HCT116 (cell line): ENCODE data around the gene SMIM14. TPM values are rescaled to one million over a fixed set of nuclear protein-coding genes. Genes with fewer than 3 reads are reported as not detected.

Experiments
- ATAC-seq: fragments of 200-7000 bp; cut with Tn5 transposase; 2 replicates; pipeline ENCODE4 v1.9.1; 2020; ENCODE audit warnings: mild to moderate bottlenecking, moderate library complexity
- BruUV-seq: library from RNA; stranded (reverse); fragments of 400-500 nt; replicated peaks from 2 replicates; lab custom pipeline; 2021; lab: Mats Ljungman, UMichigan
- CTCF ChIA-PET: fragments of 300-600 bp; sonication (Branson Sonifier 250); formaldehyde crosslinking; loops from one replicate; lab custom pipeline; 2021; ENCODE audit warnings: antibody characterized with exemption; lab: Charles Lee
- POLR2A ChIA-PET: fragments of 300-600, 350-600 bp; sonication (Branson Sonifier 250); formaldehyde crosslinking; loops from one replicate; lab custom pipeline; 2021; ENCODE audit warnings: antibody characterized with exemption; lab: Charles Lee
- RAD21 ChIA-PET, 2 experiments: fragments of 300-600 bp; sonication (Branson Sonifier 250); formaldehyde crosslinking; loops; one replicate each; lab custom pipeline; 2023; ENCODE audit warnings: low total read pairs in 2 of 2; ENCODE audit not compliant: uncharacterized antibody in 2 of 2, unreplicated experiment in 2 of 2, low non-redundant PET in 1 of 2; lab: Charles Lee
- DNase-seq: peaks from one replicate; pipeline ENCODE4 v3.0.0-alpha.2; 2010; ENCODE audit warnings: low read depth, low spot score
- H2AFZ ChIP-seq: fragments of 200-600 bp; shearing (Covaris generic), sonication (generic); 2 replicates; pipeline ENCODE4 v1.6.1; 2017; ENCODE audit warnings: low read depth, mixed run types, mixed read lengths, antibody characterized with exemption, low read length; ENCODE audit not compliant: poor library complexity, severe bottlenecking
- H3K27ac ChIP-seq: 2 replicates; pipeline ENCODE4 v1.5.1; 2012; ENCODE audit warnings: low read depth, low read length
- H3K27me3 ChIP-seq: fragments of 200-600 bp; sonication (generic); 2 replicates; pipeline ENCODE4 v1.6.1; 2016; ENCODE audit warnings: mixed run types, low read length, mixed read lengths; ENCODE audit not compliant: insufficient read depth
- H3K36me3 ChIP-seq, 2 experiments: fragments of 200-500 bp in 1 of 2; fragments of 200-600 bp in 1 of 2; sonication (Bioruptor generic) in 1 of 2; sonication (generic) in 1 of 2; 2 replicates each; pipeline versions ENCODE4 v1.5.1 to v1.6.1; 2014 to 2016; ENCODE audit warnings: low read length in 2 of 2, inconsistent platforms in 1 of 2, mixed read lengths in 1 of 2, mixed run types in 1 of 2; ENCODE audit not compliant: insufficient read depth in 2 of 2, control insufficient read depth in 1 of 2
- H3K4me1 ChIP-seq, 2 experiments: fragments of 200-600 bp in 1 of 2; sonication (generic) in 1 of 2; 2 replicates each; pipeline versions ENCODE4 v1.5.1 to v1.6.1; 2012 to 2017; ENCODE audit warnings: low read length in 2 of 2, inconsistent platforms in 1 of 2, mild to moderate bottlenecking in 1 of 2, mixed read lengths in 1 of 2, mixed run types in 1 of 2, moderate library complexity in 1 of 2; ENCODE audit not compliant: insufficient read depth in 2 of 2, control insufficient read depth in 1 of 2
- H3K4me2 ChIP-seq: fragments of 200-600 bp; sonication (generic); 2 replicates; pipeline ENCODE4 v1.6.1; 2017; ENCODE audit warnings: mixed run types, low read length, mixed read lengths
- H3K4me3 ChIP-seq, 2 experiments: fragments of 200-600 bp in 1 of 2; sonication (generic) in 1 of 2; replicated peaks in 1 of 2; 2 replicates each; pipeline ENCODE4 v1.5.1; 2011 to 2016; ENCODE audit warnings: low read length in 2 of 2, control low read depth in 1 of 2, low read depth in 1 of 2, mild to moderate bottlenecking in 1 of 2, mixed read lengths in 1 of 2, mixed run types in 1 of 2
- H3K79me2 ChIP-seq: fragments of 200-600 bp; sonication (generic); 2 replicates; pipeline ENCODE4 v1.6.1; 2017; ENCODE audit warnings: mild to moderate bottlenecking, mixed run types, low read length, moderate library complexity, mixed read lengths; ENCODE audit not compliant: insufficient read depth
- H3K9ac ChIP-seq: fragments of 200-600 bp; sonication (generic); 2 replicates; pipeline ENCODE4 v1.6.1; 2016; ENCODE audit warnings: low read length, mixed read lengths
- H3K9me2 ChIP-seq: fragments of 200-600 bp; sonication (generic), shearing (Covaris generic); 2 replicates; pipeline ENCODE4 v1.6.1; 2017; ENCODE audit warnings: mixed run types, mild to moderate bottlenecking, moderate library complexity; ENCODE audit not compliant: insufficient read depth
- H3K9me3 ChIP-seq, 2 experiments: fragments of 200-500 bp in 1 of 2; fragments of 200-600 bp in 1 of 2; sonication (Bioruptor generic) in 1 of 2; sonication (generic) in 1 of 2; 2 replicates each; pipeline ENCODE4 v1.6.1; 2014 to 2017; ENCODE audit warnings: low read length in 2 of 2, mixed read lengths in 2 of 2, inconsistent platforms in 1 of 2, low read depth in 1 of 2, mild to moderate bottlenecking in 1 of 2, mixed run types in 1 of 2, moderate library complexity in 1 of 2; ENCODE audit not compliant: control insufficient read depth in 1 of 2, insufficient read depth in 1 of 2
- H4K20me1 ChIP-seq: fragments of 200-600 bp; sonication (generic), shearing (Covaris generic); 2 replicates; pipeline ENCODE4 v1.6.1; 2017; ENCODE audit warnings: mixed run types, mild to moderate bottlenecking, moderate library complexity; ENCODE audit not compliant: insufficient read depth
- CBX3 ChIP-seq: IDR thresholded peaks from 2 replicates; pipeline ENCODE4 v1.6.1; 2012; ENCODE audit warnings: low read depth
- CTCF ChIP-seq, 3 experiments: fragments of 200-600 bp in 1 of 3; sonication (generic) in 1 of 3; IDR thresholded peaks in 2 of 3; conservative IDR thresholded peaks in 1 of 3; 2 replicates each; pipeline ENCODE4 v1.5.1; 2012 to 2017; ENCODE audit warnings: low read depth in 2 of 3, low read length in 2 of 3, antibody characterized with exemption in 1 of 3, borderline replicate concordance in 1 of 3, control low read depth in 1 of 3, mild to moderate bottlenecking in 1 of 3, mixed read lengths in 1 of 3, mixed run types in 1 of 3, moderate library complexity in 1 of 3; ENCODE audit not compliant: insufficient read depth in 1 of 3
- EGR1 ChIP-seq: IDR thresholded peaks from 2 replicates; pipeline ENCODE4 v1.6.1; 2012; ENCODE audit warnings: low read depth
- EZH2 ChIP-seq: fragments of 200-600 bp; sonication (generic); IDR thresholded peaks from 2 replicates; pipeline ENCODE4 v1.6.1; 2017; ENCODE audit warnings: antibody characterized with exemption, mixed run types
- JUND ChIP-seq: IDR thresholded peaks from 2 replicates; pipeline ENCODE4 v1.6.1; 2012
- POLR2A ChIP-seq: IDR thresholded peaks from 2 replicates; pipeline ENCODE4 v1.7.0; 2011; ENCODE audit warnings: borderline replicate concordance; ENCODE audit not compliant: insufficient read depth, insufficient read length; ENCODE audit errors: extremely low read depth
- POLR2AphosphoS5 ChIP-seq: IDR thresholded peaks from 2 replicates; pipeline ENCODE4 v1.6.1; 2011; ENCODE audit warnings: mild to moderate bottlenecking, low read depth, low read length, moderate library complexity
- TCF7L2 ChIP-seq: IDR thresholded peaks from 2 replicates; pipeline ENCODE4 v1.7.0; 2011; ENCODE audit warnings: borderline replicate concordance, inconsistent platforms; ENCODE audit not compliant: insufficient read depth, insufficient read length; ENCODE audit errors: extremely low read depth
- ZNF274 ChIP-seq: fragments of 200-500 bp; sonication (Bioruptor generic); IDR thresholded peaks from 2 replicates; pipeline ENCODE4 v1.6.1; 2014; ENCODE audit warnings: mild to moderate bottlenecking, low read depth, low read length, inconsistent platforms
- intact Hi-C: fragments of 100-400 bp; cut with micrococcal nuclease; formaldehyde crosslinking; loops from 2 replicates; pipeline ENCODE4 v1.10.0; 2022
- total RNA-seq: library from RNA; stranded (reverse); gene quantifications from one replicate; pipeline ENCODE4 v1.2.1, GENCODE V29; 2021; ENCODE audit not compliant: unreplicated experiment
- TF ChIP-seq, protein P1 (sequence below): IDR thresholded peaks from 2 replicates; pipeline ENCODE4 v1.6.1; 2012
- TF ChIP-seq, protein P2 (sequence below): IDR thresholded peaks from 2 replicates; pipeline ENCODE4 v1.6.1; 2012; ENCODE audit warnings: low read depth
- TF ChIP-seq, protein P3 (sequence below): IDR thresholded peaks from 2 replicates; pipeline ENCODE4 v1.6.1; 2012

Gene SMIM14
- total RNA-seq, 1 experiment from 2014 or later: 21.6 TPM

- Histone ChIP-seq H3K27ac (no peak overlapping the region), H3K9me2 (no peaks in the 10 kb centered on the region), H3K79me2 (no peaks in the 10 kb centered on the region), H3K4me2 (no peak overlapping the region), H3K36me3 (no peaks in the 10 kb centered on the region), H3K9me3 (no peaks in the 10 kb centered on the region), H3K9ac (no peak overlapping the region), H3K27me3 (no peaks in the 10 kb centered on the region), H4K20me1 (no peaks in the 10 kb centered on the region), H3K4me3 (no peak overlapping the region), H2AFZ (no peak overlapping the region), H3K4me1 (no peaks in the 10 kb centered on the region)
- TF ChIP-seq ZNF274: no peak
- TF ChIP-seq, protein P1, sequence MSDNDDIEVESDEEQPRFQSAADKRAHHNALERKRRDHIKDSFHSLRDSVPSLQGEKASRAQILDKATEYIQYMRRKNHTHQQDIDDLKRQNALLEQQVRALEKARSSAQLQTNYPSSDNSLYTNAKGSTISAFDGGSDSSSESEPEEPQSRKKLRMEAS: no peak
- TF ChIP-seq, protein P2, sequence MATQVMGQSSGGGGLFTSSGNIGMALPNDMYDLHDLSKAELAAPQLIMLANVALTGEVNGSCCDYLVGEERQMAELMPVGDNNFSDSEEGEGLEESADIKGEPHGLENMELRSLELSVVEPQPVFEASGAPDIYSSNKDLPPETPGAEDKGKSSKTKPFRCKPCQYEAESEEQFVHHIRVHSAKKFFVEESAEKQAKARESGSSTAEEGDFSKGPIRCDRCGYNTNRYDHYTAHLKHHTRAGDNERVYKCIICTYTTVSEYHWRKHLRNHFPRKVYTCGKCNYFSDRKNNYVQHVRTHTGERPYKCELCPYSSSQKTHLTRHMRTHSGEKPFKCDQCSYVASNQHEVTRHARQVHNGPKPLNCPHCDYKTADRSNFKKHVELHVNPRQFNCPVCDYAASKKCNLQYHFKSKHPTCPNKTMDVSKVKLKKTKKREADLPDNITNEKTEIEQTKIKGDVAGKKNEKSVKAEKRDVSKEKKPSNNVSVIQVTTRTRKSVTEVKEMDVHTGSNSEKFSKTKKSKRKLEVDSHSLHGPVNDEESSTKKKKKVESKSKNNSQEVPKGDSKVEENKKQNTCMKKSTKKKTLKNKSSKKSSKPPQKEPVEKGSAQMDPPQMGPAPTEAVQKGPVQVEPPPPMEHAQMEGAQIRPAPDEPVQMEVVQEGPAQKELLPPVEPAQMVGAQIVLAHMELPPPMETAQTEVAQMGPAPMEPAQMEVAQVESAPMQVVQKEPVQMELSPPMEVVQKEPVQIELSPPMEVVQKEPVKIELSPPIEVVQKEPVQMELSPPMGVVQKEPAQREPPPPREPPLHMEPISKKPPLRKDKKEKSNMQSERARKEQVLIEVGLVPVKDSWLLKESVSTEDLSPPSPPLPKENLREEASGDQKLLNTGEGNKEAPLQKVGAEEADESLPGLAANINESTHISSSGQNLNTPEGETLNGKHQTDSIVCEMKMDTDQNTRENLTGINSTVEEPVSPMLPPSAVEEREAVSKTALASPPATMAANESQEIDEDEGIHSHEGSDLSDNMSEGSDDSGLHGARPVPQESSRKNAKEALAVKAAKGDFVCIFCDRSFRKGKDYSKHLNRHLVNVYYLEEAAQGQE: no peak
- no peak for TF ChIP-seq CBX3
- TF ChIP-seq TCF7L2: no peak
- no peak for TF ChIP-seq POLR2A
- no peak for TF ChIP-seq EGR1
- no peak for TF ChIP-seq JUND
- TF ChIP-seq, protein P3, sequence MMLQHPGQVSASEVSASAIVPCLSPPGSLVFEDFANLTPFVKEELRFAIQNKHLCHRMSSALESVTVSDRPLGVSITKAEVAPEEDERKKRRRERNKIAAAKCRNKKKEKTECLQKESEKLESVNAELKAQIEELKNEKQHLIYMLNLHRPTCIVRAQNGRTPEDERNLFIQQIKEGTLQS: no peak
- no peak for TF ChIP-seq EZH2
- no peak for TF ChIP-seq CTCF (IDR thresholded peaks at IDR 0.05 in 2 of 3, conservative IDR thresholded peaks at IDR 0.05 in 1 of 3; ENCODE audit: borderline replicate concordance in 1 of 3, insufficient read depth in 1 of 3, low read depth in 2 of 3, low read length in 2 of 3)
- TF ChIP-seq POLR2AphosphoS5: no peak
- CTCF ChIA-PET: no interaction called here
- ATAC-seq (no peak), DNase-seq (no peak)
- RAD21 ChIA-PET: interaction anchor here in 1 of 2 experiments (0.6 kb wide), 1 partner anchor 9 kb away, joined by 4 read pairs; no protein-coding TSS in a partner anchor
- intact Hi-C loops: no loop called here
- POLR2A ChIA-PET: no interaction called here
- no TSS peak for BruUV-seq
Measured at GRCh38 chr4:39667706-39668105, 29.0 kb upstream of the SMIM14 start.
